Panc1 (cell line): ENCODE measurements around the gene FLII. TPM values are rescaled to one million over a fixed set of nuclear protein-coding genes. Genes with fewer than 3 reads are reported as not detected.

Experiments used
- ATAC-seq: fragments of 200-7000 bp; cut with Tn5 transposase; 2 replicates; pipeline ENCODE4 v1.9.1; 2020; ENCODE audit warnings: mild to moderate bottlenecking, moderate library complexity
- BruUV-seq: library from RNA; stranded (reverse); fragments of 400-500 nt; replicated peaks from 2 replicates; lab custom pipeline; 2021; lab: Mats Ljungman, UMichigan
- CTCF ChIA-PET: fragments of 300-600 bp; sonication (Branson Sonifier 250); formaldehyde crosslinking; loops from one replicate; lab custom pipeline; 2022; ENCODE audit warnings: antibody characterized with exemption; lab: Charles Lee
- POLR2A ChIA-PET: fragments of 300-600 bp; sonication (Branson Sonifier 250); formaldehyde crosslinking; loops from one replicate; lab custom pipeline; 2022; ENCODE audit warnings: antibody characterized with exemption; lab: Charles Lee
- DNase-seq: peaks from one replicate; pipeline ENCODE4 v3.0.0-alpha.2; 2010; ENCODE audit warnings: low read depth, low spot score
- H3K27ac ChIP-seq: 2 replicates; pipeline ENCODE4 v1.5.1; 2011; ENCODE audit warnings: mild to moderate bottlenecking, low read length, inconsistent platforms
- H3K27me3 ChIP-seq: fragments of 200-500 bp; sonication (Bioruptor generic); 2 replicates; pipeline ENCODE4 v1.6.0; 2014; ENCODE audit warnings: low read length, inconsistent platforms; ENCODE audit not compliant: control insufficient read depth, insufficient read depth
- H3K36me3 ChIP-seq: fragments of 200-500 bp; sonication (Bioruptor generic); 2 replicates; pipeline ENCODE4 v1.5.1; 2014; ENCODE audit warnings: inconsistent platforms, mild to moderate bottlenecking, low read length, moderate library complexity; ENCODE audit not compliant: control insufficient read depth, insufficient read depth
- H3K4me1 ChIP-seq: 2 replicates; pipeline ENCODE4 v1.5.1; 2011; ENCODE audit warnings: inconsistent platforms, mild to moderate bottlenecking, low read length, moderate library complexity; ENCODE audit not compliant: control insufficient read depth, insufficient read depth
- H3K4me3 ChIP-seq, 2 experiments: 2 replicates each; pipeline ENCODE4 v1.5.1; 2011 to 2012; ENCODE audit warnings: low read depth in 2 of 2, low read length in 2 of 2, mild to moderate bottlenecking in 2 of 2, inconsistent platforms in 1 of 2, moderate library complexity in 1 of 2
- H3K9me3 ChIP-seq: fragments of 200-500 bp; sonication (Bioruptor generic); 2 replicates; pipeline ENCODE4 v1.5.1; 2014; ENCODE audit warnings: low read depth, mild to moderate bottlenecking, inconsistent platforms, low read length, moderate library complexity; ENCODE audit not compliant: control insufficient read depth, insufficient read depth
- POLR2AphosphoS5 ChIP-seq: IDR thresholded peaks from 2 replicates; pipeline ENCODE4 v1.6.1; 2012; ENCODE audit warnings: mild to moderate bottlenecking, low read depth, low read length, moderate library complexity
- SIN3A ChIP-seq: IDR thresholded peaks from 2 replicates; pipeline ENCODE4 v1.6.1; 2012; ENCODE audit warnings: low read depth, mild to moderate bottlenecking, low read length, moderate library complexity, borderline replicate concordance; ENCODE audit not compliant: insufficient read depth
- TCF7L2 ChIP-seq: IDR thresholded peaks from 2 replicates; pipeline ENCODE4 v1.6.1; 2011; ENCODE audit warnings: mild to moderate bottlenecking, low read depth, low read length, inconsistent platforms
- in situ Hi-C: cut with HindIII; loops from 2 replicates; pipeline ENCODE4 v1.10.0; 2016; ENCODE audit warnings: low sequenced_read_pairs, low pct_unique_long_range_greater_than_20kb
- intact Hi-C: fragments of 100-400 bp; cut with micrococcal nuclease; formaldehyde crosslinking; loops from one replicate; pipeline ENCODE4 v1.10.0; 2022; ENCODE audit not compliant: unreplicated experiment
- total RNA-seq: library from RNA; stranded (reverse); gene quantifications from one replicate; pipeline ENCODE4 v1.2.1, GENCODE V29; 2021; ENCODE audit not compliant: unreplicated experiment
- TF ChIP-seq, protein P1 (sequence below): fragments of 450-650 bp; IDR thresholded peaks from 2 replicates; pipeline ENCODE4 v1.5.1; 2017; ENCODE audit warnings: mild to moderate bottlenecking
- TF ChIP-seq, protein P2 (sequence below), 2 experiments: IDR thresholded peaks; 2 replicates each; pipeline ENCODE4 v1.6.1; 2011 to 2012; ENCODE audit warnings: low read depth in 2 of 2, control low read depth in 1 of 2, low read length in 1 of 2, mild to moderate bottlenecking in 1 of 2, moderate library complexity in 1 of 2; ENCODE audit not compliant: insufficient read depth in 1 of 2

Gene FLII
- total RNA-seq, 1 experiment from 2014 or later = 207 TPM

DNA sequence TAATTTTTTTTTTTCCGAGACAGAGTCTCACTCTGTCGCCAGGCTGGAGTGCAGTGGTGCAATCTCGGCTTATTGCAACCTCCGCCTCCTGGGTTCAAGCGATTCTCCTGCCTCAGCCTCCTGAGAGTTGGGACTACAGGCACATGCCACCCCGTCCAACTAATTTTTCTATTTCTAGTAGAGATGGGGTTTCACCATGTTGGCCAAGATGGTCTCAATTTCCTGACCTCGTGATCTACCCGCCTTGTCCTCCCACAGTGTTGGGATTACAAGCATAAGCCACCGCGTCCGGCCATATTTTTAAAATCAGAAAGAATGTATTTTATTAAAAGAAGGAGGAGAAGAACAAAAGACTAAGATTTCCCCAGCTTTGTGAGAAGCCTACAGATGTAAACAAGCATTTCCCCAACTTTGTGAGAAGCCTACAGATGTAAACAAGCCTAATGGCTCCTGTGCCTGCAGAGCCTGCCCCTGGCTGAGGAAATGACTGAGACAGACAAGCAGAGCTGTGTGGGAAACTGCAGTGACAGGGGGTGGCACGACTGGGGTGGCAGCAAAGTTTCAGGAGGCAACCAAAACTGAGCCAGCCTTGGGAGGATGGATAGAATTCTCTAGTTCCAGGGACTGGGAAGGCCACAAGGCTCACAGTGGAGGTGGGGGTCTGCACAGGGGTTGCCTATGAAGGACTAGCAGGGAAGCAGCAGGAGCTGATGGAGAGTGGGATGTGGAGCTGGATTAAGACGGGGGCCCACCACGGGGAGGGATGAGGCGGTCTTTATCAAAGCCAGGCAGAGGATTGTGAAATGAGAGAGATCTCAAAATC, 33.4 kb upstream of the FLII start:
- Histone ChIP-seq H3K27ac (no peak overlapping the region), H3K9me3 (no peaks in the 10 kb centered on the region), H3K36me3 (peaks cover 16% of the 10 kb centered on the region), H3K4me3 (no peak overlapping the region), H3K27me3 (no peaks in the 10 kb centered on the region), H3K4me1 (no peaks in the 10 kb centered on the region)
- in situ Hi-C loops (no loop called here), intact Hi-C loops (no loop called here)
- ChIA-PET POLR2A (no interaction called here), CTCF (no interaction called here)
- TF ChIP-seq TCF7L2 (no peak), POLR2AphosphoS5 (no peak)
- no peak for DNase-seq
- ATAC-seq = no peak
- BruUV-seq = no TSS peak

DNA sequence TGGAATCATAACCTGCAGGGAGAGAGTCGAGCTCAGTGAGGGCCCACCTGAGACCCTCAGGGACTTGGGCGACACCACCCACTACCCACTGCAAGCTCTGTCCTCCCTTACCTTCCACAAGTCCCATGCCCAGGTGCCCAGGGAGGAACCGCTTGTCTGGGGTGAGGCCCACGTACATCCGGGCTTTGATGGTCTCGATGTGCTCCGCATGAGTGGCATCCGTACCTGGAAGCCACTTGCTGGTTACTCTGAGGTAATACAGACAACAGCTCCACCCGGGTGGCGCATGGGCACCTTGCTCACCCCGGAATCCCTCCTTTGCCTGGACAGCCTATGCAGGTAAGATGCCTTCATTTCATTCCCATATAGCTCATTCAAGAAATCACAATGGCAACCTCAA, 26.8 kb upstream of the FLII start:
- in situ Hi-C loops = no loop called here
- Histone ChIP-seq H3K36me3 (peaks cover 10% of the 10 kb centered on the region), H3K4me3 (no peak overlapping the region), H3K9me3 (no peaks in the 10 kb centered on the region), H3K27ac (no peak overlapping the region), H3K27me3 (no peaks in the 10 kb centered on the region), H3K4me1 (no peaks in the 10 kb centered on the region)
- ATAC-seq = no peak
- POLR2A ChIA-PET = no interaction called here
- BruUV-seq = no TSS peak
- TF ChIP-seq, protein P1, sequence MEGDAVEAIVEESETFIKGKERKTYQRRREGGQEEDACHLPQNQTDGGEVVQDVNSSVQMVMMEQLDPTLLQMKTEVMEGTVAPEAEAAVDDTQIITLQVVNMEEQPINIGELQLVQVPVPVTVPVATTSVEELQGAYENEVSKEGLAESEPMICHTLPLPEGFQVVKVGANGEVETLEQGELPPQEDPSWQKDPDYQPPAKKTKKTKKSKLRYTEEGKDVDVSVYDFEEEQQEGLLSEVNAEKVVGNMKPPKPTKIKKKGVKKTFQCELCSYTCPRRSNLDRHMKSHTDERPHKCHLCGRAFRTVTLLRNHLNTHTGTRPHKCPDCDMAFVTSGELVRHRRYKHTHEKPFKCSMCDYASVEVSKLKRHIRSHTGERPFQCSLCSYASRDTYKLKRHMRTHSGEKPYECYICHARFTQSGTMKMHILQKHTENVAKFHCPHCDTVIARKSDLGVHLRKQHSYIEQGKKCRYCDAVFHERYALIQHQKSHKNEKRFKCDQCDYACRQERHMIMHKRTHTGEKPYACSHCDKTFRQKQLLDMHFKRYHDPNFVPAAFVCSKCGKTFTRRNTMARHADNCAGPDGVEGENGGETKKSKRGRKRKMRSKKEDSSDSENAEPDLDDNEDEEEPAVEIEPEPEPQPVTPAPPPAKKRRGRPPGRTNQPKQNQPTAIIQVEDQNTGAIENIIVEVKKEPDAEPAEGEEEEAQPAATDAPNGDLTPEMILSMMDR = no peak
- TF ChIP-seq, protein P2, sequence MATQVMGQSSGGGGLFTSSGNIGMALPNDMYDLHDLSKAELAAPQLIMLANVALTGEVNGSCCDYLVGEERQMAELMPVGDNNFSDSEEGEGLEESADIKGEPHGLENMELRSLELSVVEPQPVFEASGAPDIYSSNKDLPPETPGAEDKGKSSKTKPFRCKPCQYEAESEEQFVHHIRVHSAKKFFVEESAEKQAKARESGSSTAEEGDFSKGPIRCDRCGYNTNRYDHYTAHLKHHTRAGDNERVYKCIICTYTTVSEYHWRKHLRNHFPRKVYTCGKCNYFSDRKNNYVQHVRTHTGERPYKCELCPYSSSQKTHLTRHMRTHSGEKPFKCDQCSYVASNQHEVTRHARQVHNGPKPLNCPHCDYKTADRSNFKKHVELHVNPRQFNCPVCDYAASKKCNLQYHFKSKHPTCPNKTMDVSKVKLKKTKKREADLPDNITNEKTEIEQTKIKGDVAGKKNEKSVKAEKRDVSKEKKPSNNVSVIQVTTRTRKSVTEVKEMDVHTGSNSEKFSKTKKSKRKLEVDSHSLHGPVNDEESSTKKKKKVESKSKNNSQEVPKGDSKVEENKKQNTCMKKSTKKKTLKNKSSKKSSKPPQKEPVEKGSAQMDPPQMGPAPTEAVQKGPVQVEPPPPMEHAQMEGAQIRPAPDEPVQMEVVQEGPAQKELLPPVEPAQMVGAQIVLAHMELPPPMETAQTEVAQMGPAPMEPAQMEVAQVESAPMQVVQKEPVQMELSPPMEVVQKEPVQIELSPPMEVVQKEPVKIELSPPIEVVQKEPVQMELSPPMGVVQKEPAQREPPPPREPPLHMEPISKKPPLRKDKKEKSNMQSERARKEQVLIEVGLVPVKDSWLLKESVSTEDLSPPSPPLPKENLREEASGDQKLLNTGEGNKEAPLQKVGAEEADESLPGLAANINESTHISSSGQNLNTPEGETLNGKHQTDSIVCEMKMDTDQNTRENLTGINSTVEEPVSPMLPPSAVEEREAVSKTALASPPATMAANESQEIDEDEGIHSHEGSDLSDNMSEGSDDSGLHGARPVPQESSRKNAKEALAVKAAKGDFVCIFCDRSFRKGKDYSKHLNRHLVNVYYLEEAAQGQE (IDR thresholded peaks at IDR 0.05; ENCODE audit: insufficient read depth in 1 of 2, low read depth in 2 of 2, low read length in 1 of 2) = no peak
- TF ChIP-seq POLR2AphosphoS5 = no peak
- TF ChIP-seq SIN3A = no peak
- intact Hi-C loops = no loop called here
- CTCF ChIA-PET = no interaction called here
- no peak for DNase-seq

DNA sequence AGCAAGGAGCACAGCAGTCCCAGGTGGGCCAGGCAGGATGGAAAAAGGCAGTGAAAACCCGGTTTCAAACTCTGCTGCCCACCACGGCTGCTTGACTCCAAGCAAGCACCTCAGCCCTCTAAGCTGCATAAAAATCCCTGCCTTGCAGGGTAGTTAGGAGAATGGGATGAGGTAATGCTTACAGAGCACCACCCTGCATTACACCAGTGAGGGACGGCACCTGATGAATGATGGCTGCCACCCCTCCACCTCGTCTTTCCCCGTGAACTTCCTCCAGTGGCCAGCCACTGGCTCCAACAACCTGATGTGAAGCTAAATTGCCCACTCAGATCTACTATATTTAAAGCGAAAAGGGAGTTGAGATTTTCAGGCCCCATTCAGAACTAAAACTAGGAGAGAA, 23.2 kb upstream of the FLII start:
- ATAC-seq (no peak), DNase-seq (no peak)
- Histone ChIP-seq H3K9me3 (no peaks in the 10 kb centered on the region), H3K4me1 (no peaks in the 10 kb centered on the region), H3K4me3 (no peak overlapping the region), H3K27ac (no peak overlapping the region), H3K36me3 (peaks cover 7% of the 10 kb centered on the region), H3K27me3 (no peaks in the 10 kb centered on the region)
- ChIA-PET CTCF (no interaction called here), POLR2A (interaction anchor here (0.6 kb wide), 1 partner anchor 27 kb away, joined by 3 read pairs; no protein-coding TSS in a partner anchor)
- TF ChIP-seq, protein P1 = no peak
- intact Hi-C loops (no loop called here), in situ Hi-C loops (no loop called here)
- BruUV-seq = no TSS peak
